Small intestine (tissue), 16 donors: ENCODE measurements around the gene GRIPAP1. TPM values are rescaled to one million over a fixed set of nuclear protein-coding genes. Genes with fewer than 3 reads are reported as not detected.

Experiments
- DNase-seq, 2 donors: peaks; one replicate each; pipeline versions ENCODE4 v3.0.0 to v3.0.0-alpha.2; 2013
- FAIRE-seq: peaks from 2 replicates; lab custom pipeline; 2012; peaks lifted over from hg19 to GRCh38; lab: Jason Lieb, UNC
- H3K27ac ChIP-seq, 3 donors: one replicate each; pipeline ENCODE4 v1.5.1; 2013; ENCODE audit warnings: low read length in 2 of 3, mild to moderate bottlenecking in 2 of 3, control low read depth in 1 of 3, inconsistent platforms in 1 of 3, low read depth in 1 of 3, moderate library complexity in 1 of 3
- H3K27me3 ChIP-seq, 3 donors: one replicate each; pipeline ENCODE4 v1.6.1; 2013; ENCODE audit warnings: low read length in 3 of 3, inconsistent platforms in 1 of 3; ENCODE audit not compliant: control insufficient read depth in 3 of 3, insufficient read depth in 3 of 3
- H3K36me3 ChIP-seq, 3 donors: one replicate each; pipeline ENCODE4 v1.6.1; 2013; ENCODE audit warnings: low read length in 3 of 3, inconsistent platforms in 1 of 3, low read depth in 1 of 3, mild to moderate bottlenecking in 1 of 3, moderate library complexity in 1 of 3; ENCODE audit not compliant: control insufficient read depth in 3 of 3, insufficient read depth in 2 of 3
- H3K4me1 ChIP-seq, 3 donors: one replicate each; pipeline ENCODE4 v1.6.1; 2013; ENCODE audit warnings: low read length in 2 of 3, inconsistent platforms in 1 of 3, low read depth in 1 of 3, mild to moderate bottlenecking in 1 of 3, moderate library complexity in 1 of 3; ENCODE audit not compliant: control insufficient read depth in 3 of 3, insufficient read depth in 2 of 3
- H3K4me3 ChIP-seq, 3 donors: one replicate each; pipeline ENCODE4 v1.5.1; 2013; ENCODE audit warnings: low read length in 3 of 3, control low read depth in 1 of 3, inconsistent platforms in 1 of 3, low read depth in 1 of 3, mild to moderate bottlenecking in 1 of 3, moderate library complexity in 1 of 3
- H3K9me3 ChIP-seq, 2 donors: one replicate each; pipeline ENCODE4 v1.6.1; 2013; ENCODE audit warnings: low read depth in 1 of 2, low read length in 1 of 2; ENCODE audit not compliant: control insufficient read depth in 2 of 2, insufficient read depth in 1 of 2
- WGBS, 3 donors: extraction: QIAGEN DNeasy Blood & Tissue Kit; methylation state at CpG; one replicate each; pipeline ENCODE4 v1.1.7; 2013; 5-methylcytosine and 5-hydroxymethylcytosine counted together
- long read RNA-seq, 10 donors: transcript quantifications; one replicate each; lab custom pipeline, GENCODE V29; 2026
- polyA plus RNA-seq, 4 donors: library from polyadenylated mRNA; stranded (reverse) in 3 of 4; unstranded in 1 of 4; fragments of 200-250 nt in 3 of 4; fragments of 120-200 nt in 1 of 4; gene quantifications; one replicate each; pipeline versions ENCODE4 v1.2.1 to v1.2.3, GENCODE V29; 2013
- donor health status: healthy with polysubstance abuse.
- donor health status: control.
- donor health status: control.
- donor health status: Bipolar disorder and iron deficiency.
- donor health status: healthy.

The GRIPAP1 gene
- polyA plus RNA-seq, result 10 to 100 TPM; 18.1 to 43.1 (median 26.5) TPM
- long read RNA-seq, donor 1, partial matches to known transcripts, result 0 of 1 reads
- long read RNA-seq, donor 1, other reads (novel, unspliced or antisense), result 0 of 1 reads
- long read RNA-seq, donor 2, partial matches to known transcripts, result 0 of 2 reads
- long read RNA-seq, donor 2, other reads (novel, unspliced or antisense), result 0 of 2 reads
- long read RNA-seq, donor 3, partial matches to known transcripts, result 0 of 1 reads
- long read RNA-seq, donor 3, other reads (novel, unspliced or antisense), result 0 of 1 reads
- long read RNA-seq, donor 4, result 0 reads
- long read RNA-seq, donor 5, partial matches to known transcripts, result 7 of 7 reads
- long read RNA-seq, donor 5, other reads (novel, unspliced or antisense), result 0 of 7 reads
- long read RNA-seq, donor 6, result 0 reads
- long read RNA-seq, donor 7, partial matches to known transcripts, result 26 of 27 reads
- long read RNA-seq, donor 7, other reads (novel, unspliced or antisense), result 0 of 27 reads
- long read RNA-seq, donor 8, result 0 reads
- long read RNA-seq, donor 9, partial matches to known transcripts, result 5 of 5 reads
- long read RNA-seq, donor 9, other reads (novel, unspliced or antisense), result 0 of 5 reads
- long read RNA-seq, donor 10, partial matches to known transcripts, result 21 of 25 reads
- long read RNA-seq, donor 10, other reads (novel, unspliced or antisense), result 0 of 25 reads

DNA sequence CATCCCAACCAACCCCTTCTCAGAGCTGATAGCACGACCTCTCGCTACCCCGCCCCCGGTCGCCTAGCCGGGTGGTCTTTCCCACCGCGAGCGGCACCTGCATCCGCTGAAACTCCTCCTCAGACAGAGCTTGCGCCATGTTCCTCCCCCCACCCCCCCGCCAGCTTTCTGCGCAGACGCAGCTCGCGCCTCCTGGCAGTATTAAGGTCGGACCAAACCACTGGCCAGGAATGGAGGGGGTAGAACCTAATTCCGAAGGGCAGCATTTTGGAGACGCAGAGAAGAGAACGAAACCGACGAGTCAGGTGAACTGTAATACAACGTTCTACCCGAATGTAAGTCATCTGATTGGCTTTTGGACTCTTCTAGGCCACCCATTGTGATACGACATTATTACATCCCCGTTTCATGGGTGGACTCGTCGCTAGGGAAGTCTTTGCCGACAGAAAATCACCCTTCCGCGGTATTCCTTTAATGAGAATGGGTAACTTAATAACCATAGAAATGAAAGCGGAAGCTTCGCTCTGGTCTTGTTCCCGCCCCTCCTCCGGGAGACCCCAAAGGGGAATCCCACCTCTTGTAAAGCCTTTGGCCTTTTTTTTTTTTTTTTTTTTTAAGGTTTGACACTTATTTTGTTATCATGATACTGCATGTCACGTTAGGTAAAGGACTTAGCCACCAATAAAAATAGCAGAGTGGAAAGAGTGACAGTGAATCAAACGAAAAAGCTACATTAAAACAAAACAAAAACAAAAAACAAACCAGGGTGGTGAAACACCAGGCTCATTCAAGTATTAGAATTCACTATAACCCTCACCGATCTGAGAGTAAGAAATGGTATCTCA lies at the start of gene GRIPAP1:
GRIPAP1 (minus strand) TSS at position 174 of the 845 bp plus-strand sequence; CDS start at position 139, 35 bp downstream.
- FAIRE-seq, result peak; percentile 59

DNA sequence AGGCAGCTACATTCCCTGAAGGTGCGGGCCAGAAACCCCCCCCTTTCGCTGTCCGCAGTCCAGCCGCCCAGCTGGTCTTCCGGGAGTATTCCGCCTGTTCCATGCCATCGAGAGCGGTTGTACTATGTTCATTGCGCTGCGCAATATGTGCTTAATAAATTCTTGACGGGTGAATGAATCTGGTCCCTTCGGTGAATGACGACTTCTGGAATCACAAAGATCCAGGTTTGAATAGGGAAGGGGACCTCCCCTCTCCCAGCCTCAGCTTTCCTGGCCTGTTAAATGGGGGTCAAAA lies 41.9 kb upstream of the GRIPAP1 start:
- Histone ChIP-seq H3K27ac (peak overlapping the region; percentile 39 to 83 (median 82)), H3K4me1 (peaks cover 0 to 30% (median 0%) of the 10 kb centered on the region in 3 donors), H3K27me3 (no peaks in the 10 kb centered on the region), H3K4me3 (peak overlapping the region in 1 of 3 donors; percentile 23), H3K36me3 (peaks cover 0 to 14% (median under 1%) of the 10 kb centered on the region in 3 donors), H3K9me3 (no peaks in the 10 kb centered on the region)
- 11 to 42% (median 18%) methylated on average over 13 of the region's 13 CpGs for WGBS, 3 donors
- FAIRE-seq (no peak), DNase-seq (no peak)

More for the DNA sequence above, at the start of gene GRIPAP1:
- WGBS, 3 donors, result 1 to 39% (median 9%) methylated on average over 37 to 38 of the region's 38 CpGs
- H3K36me3 ChIP-seq, result peaks cover 0 to 12% (median 0%) of the 10 kb centered on the region in 3 donors
- H3K27ac ChIP-seq, result peak within 1 kb of the TSS; percentile 67 to 99 (median 87)
- no peaks in the 10 kb centered on the region for H3K27me3 ChIP-seq
- H3K9me3 ChIP-seq, result no peaks in the 10 kb centered on the region
- peaks cover 0 to 4% (median 0%) of the 10 kb centered on the region in 3 donors for H3K4me1 ChIP-seq
- DNase-seq, result peak; percentile 83 to 90
- H3K4me3 ChIP-seq, result peak within 1 kb of the TSS; percentile 48 to 90 (median 67)

- no peaks in the 10 kb centered on the region for H3K27me3 ChIP-seq
- peaks cover 0 to 30% (median 0%) of the 10 kb centered on the region in 3 donors for H3K4me1 ChIP-seq
- peak within 1 kb of the TSS; percentile 73 to 80 (median 76) for H3K4me3 ChIP-seq
- 0 to 41% (median 20%) methylated on average over 32 to 67 of the region's 67 CpGs for WGBS, 3 donors
- FAIRE-seq (peak; percentile 98), DNase-seq (peak; percentile 98)
- H3K9me3 ChIP-seq, result no peaks in the 10 kb centered on the region
- peaks cover 0 to 19% (median 2%) of the 10 kb centered on the region in 3 donors for H3K36me3 ChIP-seq
- peak within 1 kb of the TSS; percentile 85 to 94 (median 93) for H3K27ac ChIP-seq
These were observed 41.3 kb upstream of the GRIPAP1 start, which contains the start of gene TFE3 for GRCh38 chrX:49043220-49043986. Gene TFE3, minus strand, starts transcription at chrX:49043357. Its CDS starts 131 bp downstream, at chrX:49043226.

DNA sequence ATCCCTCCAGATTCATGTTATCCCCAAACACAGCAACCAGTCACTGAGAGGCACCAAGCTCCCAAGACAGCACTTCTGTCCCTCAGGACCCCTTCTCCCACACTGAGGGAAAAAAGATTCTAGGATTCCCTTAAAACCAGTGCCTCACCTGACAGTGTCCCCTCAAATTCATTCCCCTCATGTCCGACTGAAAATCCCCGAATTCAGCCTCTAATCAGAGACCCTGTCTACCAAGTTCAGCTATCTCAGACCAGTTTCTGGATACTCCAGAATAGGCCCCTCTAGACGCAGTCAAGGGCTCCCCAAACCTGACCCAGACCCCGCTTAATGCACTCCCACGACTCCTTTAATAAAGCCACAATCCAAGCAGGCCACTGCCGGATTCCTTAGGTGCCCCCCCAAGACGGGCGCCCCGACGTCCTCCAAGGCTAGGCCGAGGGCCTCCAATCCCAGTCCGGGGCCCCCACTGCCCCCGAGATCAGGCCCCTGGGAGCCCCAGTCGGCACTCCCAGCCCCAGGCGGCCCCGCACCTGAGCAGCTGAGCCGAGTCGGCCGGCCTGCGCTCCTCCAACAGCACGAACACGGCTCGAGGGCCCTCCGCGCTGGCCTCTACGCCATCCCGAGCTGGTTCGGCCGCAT lies 40.6 kb upstream of the GRIPAP1 start:
- Histone ChIP-seq H3K4me3 (peak overlapping the region; percentile 73 to 80 (median 76)), H3K9me3 (no peaks in the 10 kb centered on the region), H3K27me3 (no peaks in the 10 kb centered on the region), H3K4me1 (peaks cover 0 to 30% (median 0%) of the 10 kb centered on the region in 3 donors), H3K27ac (peak overlapping the region; percentile 85 to 94 (median 93)), H3K36me3 (peaks cover 0 to 26% (median 2%) of the 10 kb centered on the region in 3 donors)
- DNase-seq (no peak), FAIRE-seq (no peak)
- WGBS, 3 donors, result 1 to 38% (median 4%) methylated on average over 19 to 29 of the region's 29 CpGs

- no peaks in the 10 kb centered on the region for H3K9me3 ChIP-seq
- peaks cover 0 to 30% (median 0%) of the 10 kb centered on the region in 3 donors for H3K4me1 ChIP-seq
- H3K27ac ChIP-seq, result peak overlapping the region; percentile 85 to 94 (median 93)
- H3K4me3 ChIP-seq, result peak overlapping the region; percentile 73 to 80 (median 76)
- peaks cover 0 to 32% (median 2%) of the 10 kb centered on the region in 3 donors for H3K36me3 ChIP-seq
- no peak for FAIRE-seq
- peak in 1 of 2 donors; percentile 33 for DNase-seq
- WGBS, 3 donors, result 8 to 28% (median 9%) methylated on average over 9 to 10 of the region's 10 CpGs
- no peaks in the 10 kb centered on the region for H3K27me3 ChIP-seq
These were observed 39.9 kb upstream of the GRIPAP1 start for GRCh38 chrX:49041744-49042580.

DNA sequence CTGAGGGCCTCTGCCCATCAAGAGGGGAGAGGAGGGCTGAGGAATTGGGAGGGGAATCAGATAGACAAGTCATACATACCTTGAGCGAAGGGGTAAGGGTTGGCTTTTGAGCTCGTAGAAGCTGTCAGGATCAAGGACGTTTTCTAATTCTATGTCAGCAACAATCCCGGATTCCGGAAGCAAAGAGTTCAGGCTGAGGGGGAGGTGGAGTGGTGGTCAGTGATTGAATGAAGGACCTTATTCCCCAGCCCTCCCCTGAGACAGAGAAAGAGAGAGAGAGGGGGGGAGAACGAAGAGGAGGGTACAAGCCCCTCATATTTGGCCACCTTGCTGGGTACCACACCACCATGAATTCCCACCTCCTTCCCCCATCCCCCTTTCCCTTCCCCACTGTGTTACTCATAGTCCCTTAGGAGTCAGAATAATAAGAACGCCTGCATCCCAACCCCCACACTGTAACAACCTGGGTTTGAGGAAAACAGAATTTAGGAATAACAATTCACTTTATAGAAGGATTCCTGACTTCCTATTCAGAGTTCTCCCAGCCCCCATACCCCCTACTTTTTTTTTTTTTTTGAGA lies 38.4 kb upstream of the GRIPAP1 start:
- FAIRE-seq (no peak), DNase-seq (no peak)
- Histone ChIP-seq H3K9me3 (no peaks in the 10 kb centered on the region), H3K27ac (peak overlapping the region in 2 of 3 donors; percentile 79 to 80), H3K4me3 (no peak overlapping the region), H3K27me3 (no peaks in the 10 kb centered on the region), H3K36me3 (peaks cover 0 to 39% (median 2%) of the 10 kb centered on the region in 3 donors), H3K4me1 (peaks cover 0 to 30% (median 0%) of the 10 kb centered on the region in 3 donors)
- WGBS, 3 donors, result 38 to 46% (median 44%) methylated on average over 6 to 7 of the region's 7 CpGs
